HEK293T (cell line): ENCODE measurements around the gene ARHGAP26.

ENCODE experiments used
- ARNT ChIP-seq: fragments of 450-650 bp; IDR thresholded peaks from 2 replicates; pipeline ENCODE4 v1.6.1; 2017; ENCODE audit warnings: mild to moderate bottlenecking
- FOXM1 ChIP-seq: fragments of 450-650 bp; IDR thresholded peaks from 2 replicates; pipeline ENCODE4 v1.6.1; 2017; ENCODE audit warnings: mild to moderate bottlenecking, borderline replicate concordance
- PKNOX1 ChIP-seq: fragments of 450-650 bp; IDR thresholded peaks from 2 replicates; pipeline ENCODE4 v1.6.1; 2016

GRCh38 chr5:143045062-143045461, 274.9 kb downstream of the ARHGAP26 start:
- TF ChIP-seq FOXM1, result no peak
- TF ChIP-seq ARNT, result no peak
- TF ChIP-seq PKNOX1, result no peak
